ENCODE data around the gene TMBIM1.

The TMBIM1 gene

GRCh38 chr2:218230882-218231281 is 61.4 kb downstream of the TMBIM1 start:
- peak; percentile 43 to 65 for DNase-seq (ENCODE audit: low read depth in 2 of 2)
- no peak overlapping the region for H3K4me3 ChIP-seq (replicated peaks in 1 of 2; ENCODE audit: low read depth in 2 of 2, low read length in 2 of 2)
- TF ChIP-seq CTCF (IDR thresholded peaks at IDR 0.05; ENCODE audit: low read depth, low read length): peak; percentile 43

GRCh38 chr2:218229851-218230250 is 62.5 kb downstream of the TMBIM1 start:
- DNase-seq (ENCODE audit: low read depth in 2 of 2): peak; percentile 25 to 46

GRCh38 chr2:218229239-218229638 is 63.1 kb downstream of the TMBIM1 start:
- no peak overlapping the region for H3K4me3 ChIP-seq (replicated peaks in 1 of 2; ENCODE audit: low read depth in 2 of 2, low read length in 2 of 2)
- no peak for TF ChIP-seq CTCF (IDR thresholded peaks at IDR 0.05; ENCODE audit: low read depth, low read length)
- peak; percentile 86 to 89 for DNase-seq (ENCODE audit: low read depth in 2 of 2)

More at GRCh38 chr2:218229851-218230250, 62.5 kb downstream of the TMBIM1 start:
- no peak for TF ChIP-seq CTCF (IDR thresholded peaks at IDR 0.05; ENCODE audit: low read depth, low read length)
- no peak overlapping the region for H3K4me3 ChIP-seq (replicated peaks in 1 of 2; ENCODE audit: low read depth in 2 of 2, low read length in 2 of 2)

GRCh38 chr2:218228366-218229090 is 63.8 kb downstream of the TMBIM1 start:
- DNase-seq (ENCODE audit: low read depth in 2 of 2): peak in 1 of 2 donors; percentile 55
- H3K4me3 ChIP-seq (replicated peaks in 1 of 2; ENCODE audit: low read depth in 2 of 2, low read length in 2 of 2): no peak overlapping the region
- TF ChIP-seq CTCF (IDR thresholded peaks at IDR 0.05; ENCODE audit: low read depth, low read length): no peak

GRCh38 chr2:218226903-218227302 is 65.4 kb downstream of the TMBIM1 start:
- no peak for DNase-seq (ENCODE audit: low read depth in 2 of 2)
- no peak overlapping the region for H3K4me3 ChIP-seq (replicated peaks in 1 of 2; ENCODE audit: low read depth in 2 of 2, low read length in 2 of 2)
- no peak for TF ChIP-seq CTCF (IDR thresholded peaks at IDR 0.05; ENCODE audit: low read depth, low read length)

All from cardiac fibroblast (primary cell).